Measurements from ENCODE around the gene CCSER2. TPM values are rescaled to one million over a fixed set of nuclear protein-coding genes. Genes with fewer than 3 reads are reported as not detected.
"Not testable (repeated sequence)": the region's sequence is repeated elsewhere in the genome, so short reads cannot be mapped to it uniquely, and the experiment has no call there.

The CCSER2 gene
- total and polyA plus RNA-seq, 7 donors, result 10.2 to 101 (median 83.2) TPM

DNA sequence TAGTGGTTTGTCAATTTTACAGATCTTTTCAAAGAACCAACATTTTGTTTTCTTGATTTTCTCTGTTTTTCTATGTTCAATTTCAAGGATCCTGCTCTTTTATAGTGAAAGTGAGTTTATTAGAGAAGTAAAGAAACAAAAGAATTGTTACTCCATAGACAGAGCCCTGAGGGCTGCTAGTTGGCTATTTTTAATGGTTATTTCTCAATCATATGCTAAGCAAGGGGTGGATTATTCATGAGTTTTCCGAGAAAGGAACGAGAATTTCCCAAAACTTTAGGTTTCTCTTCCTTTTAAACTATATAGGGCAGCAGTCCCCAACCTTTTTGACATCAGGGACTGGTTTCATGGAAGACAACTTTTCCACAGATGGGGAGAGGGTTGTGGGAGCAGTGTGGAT, 165.0 kb downstream of the CCSER2 start:
- DNase-seq, result no peak
- Histone ChIP-seq H3K36me3 (no peaks in the 10 kb centered on the region), H3K4me1 (peaks cover 0 to 13% (median 11%) of the 10 kb centered on the region in 4 donors), H3K27ac (no peak overlapping the region), H3K27me3 (no peaks in the 10 kb centered on the region), H3K4me3 (no peak overlapping the region), H3K9me3 (no peaks in the 10 kb centered on the region)
- 90 to 94% methylated on average over 2 of the region's 2 CpGs for WGBS, 2 donors
- no peak for TF ChIP-seq POLR2A (IDR thresholded peaks at IDR 0.05)
- TF ChIP-seq POLR2AphosphoS5 (IDR thresholded peaks at IDR 0.05), result no peak
- no peak for TF ChIP-seq EP300 (IDR thresholded peaks at IDR 0.05)
- TF ChIP-seq, protein P1, sequence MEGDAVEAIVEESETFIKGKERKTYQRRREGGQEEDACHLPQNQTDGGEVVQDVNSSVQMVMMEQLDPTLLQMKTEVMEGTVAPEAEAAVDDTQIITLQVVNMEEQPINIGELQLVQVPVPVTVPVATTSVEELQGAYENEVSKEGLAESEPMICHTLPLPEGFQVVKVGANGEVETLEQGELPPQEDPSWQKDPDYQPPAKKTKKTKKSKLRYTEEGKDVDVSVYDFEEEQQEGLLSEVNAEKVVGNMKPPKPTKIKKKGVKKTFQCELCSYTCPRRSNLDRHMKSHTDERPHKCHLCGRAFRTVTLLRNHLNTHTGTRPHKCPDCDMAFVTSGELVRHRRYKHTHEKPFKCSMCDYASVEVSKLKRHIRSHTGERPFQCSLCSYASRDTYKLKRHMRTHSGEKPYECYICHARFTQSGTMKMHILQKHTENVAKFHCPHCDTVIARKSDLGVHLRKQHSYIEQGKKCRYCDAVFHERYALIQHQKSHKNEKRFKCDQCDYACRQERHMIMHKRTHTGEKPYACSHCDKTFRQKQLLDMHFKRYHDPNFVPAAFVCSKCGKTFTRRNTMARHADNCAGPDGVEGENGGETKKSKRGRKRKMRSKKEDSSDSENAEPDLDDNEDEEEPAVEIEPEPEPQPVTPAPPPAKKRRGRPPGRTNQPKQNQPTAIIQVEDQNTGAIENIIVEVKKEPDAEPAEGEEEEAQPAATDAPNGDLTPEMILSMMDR (IDR thresholded peaks at IDR 0.05), result no peak
- intact Hi-C loops (cut with DNase I), result no loop called here

DNA sequence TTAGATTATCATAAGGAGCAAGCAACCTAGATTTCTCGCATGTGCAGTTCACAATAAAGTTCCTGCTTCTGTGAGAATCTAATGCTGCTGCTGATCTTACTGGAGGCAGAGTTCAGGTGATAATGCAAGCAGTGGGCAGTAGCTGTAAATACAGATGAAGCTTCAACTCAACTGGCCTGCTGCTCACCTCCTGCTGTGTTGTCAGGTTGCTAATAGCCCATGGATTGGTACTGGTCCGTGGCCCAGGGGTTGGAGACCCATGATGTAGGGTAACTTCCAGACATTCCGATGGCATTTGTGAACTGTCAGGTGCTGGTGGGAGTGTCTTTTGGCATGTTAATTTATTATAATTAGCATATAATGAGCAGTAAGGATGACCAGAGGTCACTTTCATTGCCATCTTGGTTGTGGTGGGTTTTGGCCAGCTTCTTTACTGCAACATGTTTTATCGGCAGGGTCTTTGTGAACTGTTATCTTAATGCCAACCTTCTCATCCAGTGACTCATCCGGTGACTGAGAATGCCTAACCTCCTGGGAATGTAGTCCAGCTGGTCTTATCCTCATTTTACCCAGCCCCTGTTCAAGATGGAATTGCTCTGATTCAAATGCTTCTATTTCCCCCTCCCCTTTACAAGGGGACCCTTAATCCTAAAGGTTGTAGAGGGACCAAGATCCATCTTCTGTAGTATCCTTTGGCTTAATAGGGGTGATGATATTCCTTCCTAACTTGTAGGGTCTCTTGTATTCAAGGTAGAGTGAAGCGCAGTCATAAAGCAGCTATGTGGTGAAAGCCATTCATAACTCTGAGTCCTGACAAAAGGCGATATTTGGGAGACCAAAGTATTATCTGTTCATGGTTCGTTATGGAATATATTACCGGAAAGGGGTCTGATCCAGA, 165.8 kb downstream of the CCSER2 start:
- H3K36me3 ChIP-seq, result no peaks in the 10 kb centered on the region
- H3K4me3 ChIP-seq, result no peak overlapping the region
- DNase-seq, result no peak
- WGBS, 2 donors, result 95 to 97% methylated on average over 9 of the region's 9 CpGs
- no peaks in the 10 kb centered on the region for H3K27me3 ChIP-seq
- TF ChIP-seq, protein P1 (IDR thresholded peaks at IDR 0.05), result no peak
- TF ChIP-seq EP300 (IDR thresholded peaks at IDR 0.05) (no peak), POLR2A (IDR thresholded peaks at IDR 0.05) (no peak), POLR2AphosphoS5 (IDR thresholded peaks at IDR 0.05) (no peak)
- no peaks in the 10 kb centered on the region for H3K9me3 ChIP-seq
- intact Hi-C loops (cut with DNase I), result no loop called here
- H3K27ac ChIP-seq, result no peak overlapping the region
- peaks cover 0 to 13% (median 11%) of the 10 kb centered on the region in 4 donors for H3K4me1 ChIP-seq

DNA sequence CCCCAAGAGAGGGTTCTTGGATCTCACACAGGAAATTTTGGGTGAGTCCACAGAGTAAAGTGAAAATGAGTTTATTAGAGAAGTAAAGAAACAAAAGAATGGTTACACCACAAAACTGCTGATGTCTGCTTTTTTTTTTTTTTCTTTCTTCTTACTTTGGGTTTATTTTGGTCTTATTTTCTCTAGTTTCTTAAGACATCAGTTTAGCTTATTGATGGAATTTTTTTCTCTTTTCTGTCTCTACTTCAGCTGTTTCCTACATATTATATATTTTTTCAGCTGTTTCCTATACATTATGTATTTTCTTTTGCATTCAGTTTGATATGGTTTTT, 166.4 kb downstream of the CCSER2 start:
- TF ChIP-seq POLR2AphosphoS5 (IDR thresholded peaks at IDR 0.05) (no peak), POLR2A (IDR thresholded peaks at IDR 0.05) (no peak), EP300 (IDR thresholded peaks at IDR 0.05) (no peak)
- TF ChIP-seq, protein P1 (IDR thresholded peaks at IDR 0.05), result no peak
- no peaks in the 10 kb centered on the region for H3K27me3 ChIP-seq
- H3K4me3 ChIP-seq, result no peak overlapping the region
- H3K9me3 ChIP-seq, result no peaks in the 10 kb centered on the region
- DNase-seq, result no peak
- H3K36me3 ChIP-seq, result no peaks in the 10 kb centered on the region
- peaks cover 0 to 15% (median 12%) of the 10 kb centered on the region in 4 donors for H3K4me1 ChIP-seq
- intact Hi-C loops (cut with DNase I), result no loop called here
- H3K27ac ChIP-seq, result no peak overlapping the region

DNA sequence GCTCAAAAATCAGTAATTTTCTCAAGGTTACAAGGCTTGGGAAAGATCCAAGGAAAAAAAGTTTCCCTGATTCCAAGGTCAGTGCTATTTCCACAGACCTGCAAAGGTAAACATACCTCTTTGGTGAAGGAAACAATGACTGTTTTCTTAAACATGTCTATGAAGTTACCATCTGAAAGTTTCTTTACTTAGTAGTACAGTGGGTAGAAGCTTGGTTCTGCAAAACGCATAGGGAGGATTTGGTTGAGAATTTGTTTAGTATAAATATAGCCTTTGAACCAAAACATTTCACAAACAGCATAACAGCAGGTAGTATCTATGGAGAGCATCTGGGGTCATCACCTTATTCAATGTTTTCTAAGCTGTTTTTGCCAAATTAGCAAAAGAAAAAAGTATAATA, 169.6 kb downstream of the CCSER2 start:
- intact Hi-C loops (cut with DNase I), result no loop called here
- Histone ChIP-seq H3K4me3 (no peak overlapping the region), H3K36me3 (no peaks in the 10 kb centered on the region), H3K27ac (no peak overlapping the region), H3K9me3 (no peaks in the 10 kb centered on the region), H3K27me3 (no peaks in the 10 kb centered on the region), H3K4me1 (peaks cover 0 to 23% (median 14%) of the 10 kb centered on the region in 4 donors)
- DNase-seq, result no peak
- TF ChIP-seq EP300 (IDR thresholded peaks at IDR 0.05) (no peak), POLR2AphosphoS5 (IDR thresholded peaks at IDR 0.05) (no peak), POLR2A (IDR thresholded peaks at IDR 0.05) (no peak)
- TF ChIP-seq, protein P1 (IDR thresholded peaks at IDR 0.05), result no peak
- WGBS, 2 donors, result 16 to 56% methylated on average over 1 of the region's 1 CpG

DNA sequence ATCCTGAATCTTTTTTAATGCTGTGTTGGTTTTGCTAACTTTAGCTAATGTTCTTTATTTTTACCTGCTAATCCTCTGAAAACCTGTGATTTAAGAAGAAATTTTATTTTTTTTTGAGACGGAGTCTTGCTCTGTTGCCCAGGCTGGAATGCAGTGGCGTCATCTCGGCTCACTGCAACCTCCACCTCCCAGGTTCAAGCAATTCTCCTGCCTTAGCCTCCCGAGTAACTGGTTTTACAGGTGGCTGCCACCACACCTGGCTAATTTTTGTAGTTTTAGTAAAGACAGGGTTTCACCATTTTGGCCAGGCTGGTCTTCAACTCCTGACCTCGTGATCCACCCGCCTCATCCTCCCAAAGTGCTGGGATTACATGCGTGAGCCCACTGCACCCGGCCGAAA, 170.7 kb downstream of the CCSER2 start:
- H3K27me3 ChIP-seq; H3K4me3 ChIP-seq; H3K9me3 ChIP-seq; H3K27ac ChIP-seq; H3K36me3 ChIP-seq; DNase-seq; intact Hi-C loops (cut with DNase I): not testable (repeated sequence)
- 97 to 98% methylated on average over 9 of the region's 9 CpGs for WGBS, 2 donors
- H3K4me1 ChIP-seq, result peaks cover 0 to 16% (median 10%) of the 10 kb centered on the region in 4 donors
